Activated CD4-positive, alpha-beta T cell treated with anti-CD3 and anti-CD28 coated beads, Interleukin-2, amount 10 ng/mL, durations not matched to agents 24 days and 14 days (primary cell): ENCODE data around the gene CMTM1. TPM values are rescaled to one million over a fixed set of nuclear protein-coding genes. Genes with fewer than 3 reads are reported as not detected.

Experiments used
- DNase-seq: peaks from one replicate; pipeline ENCODE4 v3.0.0; 2022
- H3K27ac Mint-ChIP-seq: one replicate; pipeline ENCODE4 v1.8.0; 2022; ENCODE audit warnings: mild to moderate bottlenecking, mixed read lengths
- H3K27me3 Mint-ChIP-seq: one replicate; pipeline ENCODE4 v1.8.0; 2022; ENCODE audit warnings: mixed read lengths
- H3K36me3 Mint-ChIP-seq: one replicate; pipeline ENCODE4 v1.8.0; 2022; ENCODE audit warnings: low read depth, mild to moderate bottlenecking, mixed read lengths
- H3K4me1 Mint-ChIP-seq: one replicate; pipeline ENCODE4 v1.8.0; 2021; ENCODE audit warnings: mixed read lengths
- H3K4me3 Mint-ChIP-seq: one replicate; pipeline ENCODE4 v1.8.0; 2022; ENCODE audit warnings: mild to moderate bottlenecking, moderate library complexity, mixed read lengths
- H3K9me3 Mint-ChIP-seq: one replicate; pipeline ENCODE4 v1.8.0; 2021; ENCODE audit warnings: mixed read lengths
- intact Hi-C: fragments of 100-400 bp; cut with micrococcal nuclease; formaldehyde crosslinking; loops from one replicate; pipeline ENCODE4 v1.15.1; 2023
- total RNA-seq: library from RNA; stranded (reverse); gene quantifications from 2 replicates; pipeline ENCODE4 v1.2.3, GENCODE V29; 2022

The CMTM1 gene
- total RNA-seq, 1 donor from 2014 or later, result 13.6 TPM

DNA sequence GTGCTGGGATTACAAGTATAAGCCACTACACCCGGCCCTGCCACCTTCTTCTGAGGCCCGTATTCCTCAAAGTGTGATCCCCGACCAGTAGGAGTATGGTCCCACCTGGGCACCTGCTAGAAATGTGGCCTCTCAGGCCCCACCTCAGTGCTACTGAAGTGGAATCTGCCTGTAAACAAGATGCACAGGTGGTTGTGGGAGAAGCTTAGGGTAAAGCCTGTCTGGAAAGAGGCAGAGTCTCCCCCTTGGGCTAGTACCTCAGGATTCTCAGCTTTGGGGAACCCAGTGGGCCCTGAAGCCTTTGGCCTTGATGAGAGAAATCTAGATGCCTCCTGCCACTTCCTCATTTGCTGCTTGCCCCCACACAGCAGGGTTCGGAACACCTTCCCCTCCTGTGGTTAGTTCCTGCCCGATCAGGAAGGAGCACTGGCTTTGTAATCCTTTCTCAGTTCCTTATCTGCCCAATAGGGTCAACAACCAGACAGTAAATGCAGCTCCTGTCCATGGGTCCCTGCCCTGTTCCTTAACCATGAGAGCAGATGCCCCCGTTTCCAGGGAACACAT, 41.6 kb upstream of the CMTM1 start:
- intact Hi-C loops, result no loop called here
- no peaks in the 10 kb centered on the region for H3K27me3 Mint-ChIP-seq
- H3K9me3 Mint-ChIP-seq, result no peaks in the 10 kb centered on the region
- DNase-seq, result peak; percentile 76
- peak overlapping the region; percentile 46 for H3K4me3 Mint-ChIP-seq
- peak overlapping the region; percentile 88 for H3K27ac Mint-ChIP-seq
- H3K36me3 Mint-ChIP-seq, result peaks cover 13% of the 10 kb centered on the region
- H3K4me1 Mint-ChIP-seq, result peaks cover 73% of the 10 kb centered on the region

GRCh38 chr16:66525396-66526180, 40.7 kb upstream of the CMTM1 start:
- peaks cover 68% of the 10 kb centered on the region for H3K4me1 Mint-ChIP-seq
- H3K4me3 Mint-ChIP-seq, result no peak overlapping the region
- peak; percentile 61 for DNase-seq
- no peaks in the 10 kb centered on the region for H3K27me3 Mint-ChIP-seq
- peaks cover 17% of the 10 kb centered on the region for H3K36me3 Mint-ChIP-seq
- H3K27ac Mint-ChIP-seq, result peak overlapping the region; percentile 52
- H3K9me3 Mint-ChIP-seq, result no peaks in the 10 kb centered on the region
- intact Hi-C loops, result no loop called here

DNA sequence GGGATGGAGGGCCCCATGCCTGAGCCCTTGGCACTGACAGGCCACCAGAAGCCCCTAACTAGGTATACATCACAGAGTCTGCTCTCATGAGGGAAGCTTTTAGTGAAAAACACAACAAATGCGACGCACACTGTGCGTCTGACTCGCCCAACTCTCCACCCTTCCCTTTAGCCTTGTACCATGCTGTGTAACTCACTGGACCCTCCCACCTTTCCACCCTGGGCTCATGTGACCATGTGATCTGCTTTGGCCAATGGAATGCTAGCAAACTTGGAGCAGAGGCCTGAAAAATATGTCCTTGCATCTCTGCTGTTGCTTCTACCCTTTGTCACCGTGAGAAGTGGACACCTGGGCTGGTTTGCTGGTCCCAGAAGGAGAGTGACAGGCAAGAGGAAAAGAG, 37.9 kb upstream of the CMTM1 start:
- H3K4me1 Mint-ChIP-seq, result peaks cover 45% of the 10 kb centered on the region
- peaks cover 21% of the 10 kb centered on the region for H3K36me3 Mint-ChIP-seq
- no peaks in the 10 kb centered on the region for H3K9me3 Mint-ChIP-seq
- no peak overlapping the region for H3K4me3 Mint-ChIP-seq
- DNase-seq, result no peak
- no peaks in the 10 kb centered on the region for H3K27me3 Mint-ChIP-seq
- intact Hi-C loops, result no loop called here
- no peak overlapping the region for H3K27ac Mint-ChIP-seq

DNA sequence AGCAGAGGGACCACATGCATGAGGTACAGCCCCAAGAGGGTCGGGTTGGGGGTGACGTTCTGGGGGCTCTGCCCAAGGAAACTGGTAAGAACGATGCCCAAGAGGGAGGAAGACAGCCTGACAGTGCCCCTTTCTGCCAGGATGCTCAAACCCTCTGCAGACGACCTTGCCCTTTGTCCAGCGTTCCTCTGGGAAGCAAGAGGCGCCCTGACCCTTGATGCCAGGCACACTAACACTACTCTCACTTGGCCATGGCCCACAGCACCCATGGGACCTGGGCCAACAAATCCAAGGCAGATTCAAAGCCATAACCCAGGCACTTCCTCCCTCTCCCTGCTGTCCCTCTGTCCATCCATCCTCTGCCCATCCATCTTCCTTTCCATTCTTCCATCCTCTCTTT, 36.8 kb upstream of the CMTM1 start:
- Mint-ChIP-seq H3K4me1 (peaks cover 36% of the 10 kb centered on the region), H3K4me3 (no peak overlapping the region), H3K36me3 (peaks cover 23% of the 10 kb centered on the region), H3K9me3 (no peaks in the 10 kb centered on the region), H3K27ac (peak overlapping the region; percentile 1), H3K27me3 (no peaks in the 10 kb centered on the region)
- intact Hi-C loops, result no loop called here
- no peak for DNase-seq

GRCh38 chr16:66534376-66534799, 31.9 kb upstream of the CMTM1 start:
- no peak for DNase-seq
- Mint-ChIP-seq H3K4me1 (peaks cover 24% of the 10 kb centered on the region), H3K9me3 (no peaks in the 10 kb centered on the region), H3K4me3 (no peak overlapping the region), H3K27me3 (no peaks in the 10 kb centered on the region), H3K27ac (no peak overlapping the region), H3K36me3 (peaks cover 40% of the 10 kb centered on the region)
- intact Hi-C loops, result no loop called here

DNA sequence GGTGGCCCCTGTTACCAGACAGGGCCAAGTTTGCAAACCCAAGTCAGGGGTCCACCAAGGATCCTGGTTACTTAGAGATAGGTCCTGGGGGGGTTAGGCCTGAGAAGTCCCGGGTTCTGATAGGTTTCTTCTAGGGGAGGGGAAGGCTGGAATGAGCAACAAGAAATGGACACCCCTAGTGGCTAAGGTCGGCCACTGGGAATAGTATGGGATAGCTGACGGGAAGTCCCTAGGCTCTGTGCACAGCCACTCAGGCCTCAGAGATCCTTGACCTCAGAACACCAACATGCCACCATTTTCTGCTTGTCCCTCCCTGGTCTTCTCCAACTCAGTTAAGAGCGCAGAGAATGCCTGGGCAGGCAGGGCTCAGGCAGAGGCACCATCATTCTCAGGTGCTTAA, 29.7 kb upstream of the CMTM1 start:
- Mint-ChIP-seq H3K4me3 (no peak overlapping the region), H3K36me3 (peaks cover 30% of the 10 kb centered on the region), H3K4me1 (peaks cover 26% of the 10 kb centered on the region), H3K27ac (no peak overlapping the region), H3K27me3 (no peaks in the 10 kb centered on the region), H3K9me3 (no peaks in the 10 kb centered on the region)
- intact Hi-C loops, result no loop called here
- no peak for DNase-seq

- Mint-ChIP-seq H3K36me3 (peaks cover 34% of the 10 kb centered on the region), H3K4me3 (no peak overlapping the region), H3K27ac (no peak overlapping the region), H3K9me3 (no peaks in the 10 kb centered on the region), H3K4me1 (peaks cover 29% of the 10 kb centered on the region), H3K27me3 (no peaks in the 10 kb centered on the region)
- no peak for DNase-seq
- intact Hi-C loops, result no loop called here
Measured at GRCh38 chr16:66537236-66537635, 29.0 kb upstream of the CMTM1 start.

GRCh38 chr16:66538910-66539309, 27.3 kb upstream of the CMTM1 start:
- Mint-ChIP-seq H3K9me3 (no peaks in the 10 kb centered on the region), H3K4me1 (peaks cover 30% of the 10 kb centered on the region), H3K36me3 (peaks cover 32% of the 10 kb centered on the region), H3K27me3 (no peaks in the 10 kb centered on the region), H3K4me3 (peak overlapping the region; percentile 37), H3K27ac (peak overlapping the region; percentile 71)
- no peak for DNase-seq
- intact Hi-C loops, result no loop called here

DNA sequence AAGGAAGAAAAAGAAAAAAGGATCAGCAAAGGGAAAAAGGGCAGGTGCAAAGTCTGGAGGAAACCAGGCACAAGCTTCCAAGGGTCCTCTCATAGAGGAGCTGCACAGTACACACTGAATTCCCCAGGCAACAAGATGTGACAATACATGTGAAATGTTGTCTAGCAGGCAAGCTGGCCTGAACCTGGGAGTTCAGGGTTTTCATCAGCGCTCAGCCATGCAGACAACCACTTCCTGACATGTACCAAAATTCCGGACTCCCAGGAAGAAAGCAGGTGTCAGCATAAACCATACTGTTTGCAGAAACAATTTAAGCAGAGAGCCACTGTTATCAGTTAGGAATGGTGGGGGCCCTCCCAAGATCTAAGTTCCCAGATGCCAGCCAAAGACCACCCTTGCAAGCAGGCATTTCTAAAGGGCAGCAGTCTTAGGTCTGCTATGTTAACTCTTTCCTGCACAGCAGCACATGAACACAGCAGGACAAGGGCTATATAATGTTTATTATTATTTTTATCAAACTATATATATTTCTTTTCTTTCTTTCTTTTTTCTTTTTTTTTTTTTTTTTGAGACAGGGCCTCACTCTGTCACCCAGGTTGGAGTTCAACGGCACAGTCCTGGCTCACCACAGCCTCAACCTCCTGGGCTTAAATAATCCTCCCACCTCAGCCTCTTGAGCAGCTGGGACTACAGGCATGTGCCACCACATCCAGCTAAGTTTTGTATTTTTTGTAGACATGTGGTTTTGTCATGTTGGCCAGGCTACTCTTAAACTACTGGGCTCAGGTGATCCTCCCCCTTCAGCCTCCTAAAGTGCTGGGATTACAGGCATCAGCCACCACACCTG, 26.4 kb upstream of the CMTM1 start:
- peak overlapping the region; percentile 53 for H3K27ac Mint-ChIP-seq
- peaks cover 30% of the 10 kb centered on the region for H3K36me3 Mint-ChIP-seq
- H3K4me1 Mint-ChIP-seq, result peaks cover 30% of the 10 kb centered on the region
- H3K9me3 Mint-ChIP-seq, result no peaks in the 10 kb centered on the region
- intact Hi-C loops, result no loop called here
- no peaks in the 10 kb centered on the region for H3K27me3 Mint-ChIP-seq
- no peak for DNase-seq
- H3K4me3 Mint-ChIP-seq, result no peak overlapping the region

- Mint-ChIP-seq H3K4me1 (peaks cover 29% of the 10 kb centered on the region), H3K9me3 (no peaks in the 10 kb centered on the region), H3K27ac (peak overlapping the region; percentile 7), H3K4me3 (no peak overlapping the region), H3K36me3 (peaks cover 26% of the 10 kb centered on the region), H3K27me3 (no peaks in the 10 kb centered on the region)
- DNase-seq, result no peak
- intact Hi-C loops, result no loop called here
Measured at GRCh38 chr16:66541388-66542355, 24.6 kb upstream of the CMTM1 start.

DNA sequence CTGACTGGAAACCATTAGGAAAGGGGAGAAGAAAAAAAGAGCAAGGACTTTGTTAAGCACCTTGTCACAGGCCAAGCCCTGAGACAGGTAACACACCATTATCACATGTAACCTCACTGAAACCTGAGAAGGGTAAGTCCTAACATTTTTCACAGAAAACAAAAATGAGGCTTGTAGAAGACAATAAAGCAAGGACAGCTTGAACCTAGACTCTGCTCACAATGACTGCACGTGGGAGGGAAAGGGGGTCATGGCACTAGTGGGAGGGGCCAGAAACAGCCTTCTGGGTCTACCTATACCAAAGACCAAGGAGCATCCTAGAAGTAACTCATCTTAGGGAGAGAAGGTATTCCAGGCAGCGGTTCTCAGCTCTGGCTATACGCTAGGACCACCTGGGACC, 23.8 kb upstream of the CMTM1 start:
- intact Hi-C loops, result no loop called here
- H3K27me3 Mint-ChIP-seq, result no peaks in the 10 kb centered on the region
- DNase-seq, result no peak
- H3K9me3 Mint-ChIP-seq, result no peaks in the 10 kb centered on the region
- H3K36me3 Mint-ChIP-seq, result peaks cover 24% of the 10 kb centered on the region
- no peak overlapping the region for H3K4me3 Mint-ChIP-seq
- no peak overlapping the region for H3K27ac Mint-ChIP-seq
- H3K4me1 Mint-ChIP-seq, result peaks cover 32% of the 10 kb centered on the region

- H3K27me3 Mint-ChIP-seq, result no peaks in the 10 kb centered on the region
- H3K27ac Mint-ChIP-seq, result no peak overlapping the region
- H3K4me3 Mint-ChIP-seq, result no peak overlapping the region
- H3K36me3 Mint-ChIP-seq, result peaks cover 17% of the 10 kb centered on the region
- no peaks in the 10 kb centered on the region for H3K9me3 Mint-ChIP-seq
- no peak for DNase-seq
- peaks cover 35% of the 10 kb centered on the region for H3K4me1 Mint-ChIP-seq
- intact Hi-C loops, result no loop called here
Measured at GRCh38 chr16:66543541-66543940, 22.7 kb upstream of the CMTM1 start.

- peaks cover 38% of the 10 kb centered on the region for H3K4me1 Mint-ChIP-seq
- H3K9me3 Mint-ChIP-seq, result no peaks in the 10 kb centered on the region
- H3K36me3 Mint-ChIP-seq, result peaks cover 15% of the 10 kb centered on the region
- intact Hi-C loops, result no loop called here
- H3K27ac Mint-ChIP-seq, result no peak overlapping the region
- DNase-seq, result no peak
- H3K27me3 Mint-ChIP-seq, result no peaks in the 10 kb centered on the region
- H3K4me3 Mint-ChIP-seq, result no peak overlapping the region
Measured at GRCh38 chr16:66544016-66544757, 22.1 kb upstream of the CMTM1 start.
